ENCODE data around the gene SURF6. TPM values are rescaled to one million over a fixed set of nuclear protein-coding genes. Genes with fewer than 3 reads are reported as not detected.
A peak's percentile ranks its signal among the peaks of the same experiment; 100 is the strongest.

The SURF6 gene
- total RNA-seq, 1 donor from 2014 or later: 15.0 TPM

DNA sequence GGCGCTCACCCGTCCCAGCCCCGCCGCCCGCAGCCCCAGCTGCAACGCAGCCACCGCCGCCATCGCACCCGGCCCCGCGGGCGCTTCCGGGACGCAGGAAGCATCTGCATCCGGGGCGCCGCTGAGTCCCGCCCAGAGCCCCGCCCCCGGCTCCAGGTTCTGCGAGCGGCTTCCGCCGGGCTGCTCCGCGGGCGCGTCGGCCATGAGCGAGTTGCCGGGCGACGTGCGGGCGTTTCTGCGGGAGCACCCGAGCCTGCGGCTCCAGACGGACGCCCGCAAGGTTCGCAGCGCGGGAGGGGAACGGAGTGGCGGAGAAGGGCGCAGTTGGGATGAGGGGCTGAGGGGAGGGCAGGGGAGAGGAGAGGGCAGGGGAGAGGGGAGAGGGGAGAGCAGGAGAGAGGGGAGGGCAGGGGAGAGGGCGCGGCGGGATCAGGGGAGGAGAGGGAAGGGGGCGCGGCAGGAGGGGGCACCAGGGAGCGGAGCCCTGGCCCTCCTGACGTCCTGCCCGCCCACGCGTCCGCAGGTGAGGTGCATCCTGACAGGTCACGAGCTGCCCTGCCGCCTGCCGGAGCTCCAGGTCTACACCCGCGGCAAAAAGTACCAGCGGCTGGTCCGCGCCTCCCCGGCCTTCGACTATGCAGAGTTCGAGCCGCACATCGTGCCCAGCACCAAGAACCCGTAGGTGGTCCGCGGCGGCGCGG lies 20.6 kb upstream of the SURF6 start, which contains the start of the genes SURF1 and SURF2:
Gene SURF1, minus strand, starts transcription at position 97 of the 701 bp plus-strand sequence. Its CDS starts 34 bp downstream, at position 63.
Gene SURF2, plus strand, starts transcription at position 160 of the 701 bp plus-strand sequence. Its CDS starts 43 bp downstream, at position 203.
- Mint-ChIP-seq H3K36me3 (ENCODE audit: unreplicated experiment) (peaks cover 3% of the 10 kb centered on the region), H3K27ac (ENCODE audit: unreplicated experiment) (peak within 1 kb of the TSS; percentile 91), H3K27me3 (ENCODE audit: unreplicated experiment) (peaks cover 4% of the 10 kb centered on the region), H3K9me3 (ENCODE audit: unreplicated experiment) (peaks cover 2% of the 10 kb centered on the region), H3K4me1 (ENCODE audit: low read depth, unreplicated experiment) (peaks cover 27% of the 10 kb centered on the region), H3K4me3 (ENCODE audit: unreplicated experiment) (peak within 1 kb of the TSS; percentile 85)
- TF ChIP-seq, protein P1, sequence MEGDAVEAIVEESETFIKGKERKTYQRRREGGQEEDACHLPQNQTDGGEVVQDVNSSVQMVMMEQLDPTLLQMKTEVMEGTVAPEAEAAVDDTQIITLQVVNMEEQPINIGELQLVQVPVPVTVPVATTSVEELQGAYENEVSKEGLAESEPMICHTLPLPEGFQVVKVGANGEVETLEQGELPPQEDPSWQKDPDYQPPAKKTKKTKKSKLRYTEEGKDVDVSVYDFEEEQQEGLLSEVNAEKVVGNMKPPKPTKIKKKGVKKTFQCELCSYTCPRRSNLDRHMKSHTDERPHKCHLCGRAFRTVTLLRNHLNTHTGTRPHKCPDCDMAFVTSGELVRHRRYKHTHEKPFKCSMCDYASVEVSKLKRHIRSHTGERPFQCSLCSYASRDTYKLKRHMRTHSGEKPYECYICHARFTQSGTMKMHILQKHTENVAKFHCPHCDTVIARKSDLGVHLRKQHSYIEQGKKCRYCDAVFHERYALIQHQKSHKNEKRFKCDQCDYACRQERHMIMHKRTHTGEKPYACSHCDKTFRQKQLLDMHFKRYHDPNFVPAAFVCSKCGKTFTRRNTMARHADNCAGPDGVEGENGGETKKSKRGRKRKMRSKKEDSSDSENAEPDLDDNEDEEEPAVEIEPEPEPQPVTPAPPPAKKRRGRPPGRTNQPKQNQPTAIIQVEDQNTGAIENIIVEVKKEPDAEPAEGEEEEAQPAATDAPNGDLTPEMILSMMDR (IDR thresholded peaks at IDR 0.05; ENCODE audit: partially characterized antibody, unreplicated experiment): no peak
- peak; percentile 97 for DNase-seq

DNA sequence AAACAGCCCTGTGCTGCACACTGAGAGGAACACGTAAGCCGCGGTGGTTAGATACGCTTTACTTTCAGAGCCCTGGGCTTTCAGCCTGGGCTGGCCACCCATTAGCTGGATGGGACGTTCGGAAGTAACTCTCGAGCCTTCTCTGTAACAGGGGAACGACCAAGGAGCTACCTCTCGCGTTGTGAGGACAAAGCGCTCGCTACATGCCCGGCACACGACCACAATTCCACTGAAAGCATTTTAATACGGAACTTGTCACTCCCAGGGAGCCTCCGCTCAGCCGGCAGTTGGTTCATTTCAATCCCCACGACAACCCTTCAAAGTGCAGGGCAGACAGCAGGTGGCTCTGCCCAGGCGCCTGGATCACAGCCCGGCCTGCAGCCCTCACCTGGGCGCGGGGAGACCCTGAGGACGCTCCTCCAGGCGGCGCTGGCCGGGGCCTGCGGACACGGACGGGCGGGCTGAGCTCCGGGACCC lies 19.9 kb upstream of the SURF6 start:
- peaks cover 2% of the 10 kb centered on the region for H3K9me3 Mint-ChIP-seq (ENCODE audit: unreplicated experiment)
- no peak for DNase-seq
- TF ChIP-seq, protein P1 (IDR thresholded peaks at IDR 0.05; ENCODE audit: partially characterized antibody, unreplicated experiment): no peak
- peaks cover 24% of the 10 kb centered on the region for H3K4me1 Mint-ChIP-seq (ENCODE audit: low read depth, unreplicated experiment)
- H3K27me3 Mint-ChIP-seq (ENCODE audit: unreplicated experiment): peaks cover 4% of the 10 kb centered on the region
- H3K36me3 Mint-ChIP-seq (ENCODE audit: unreplicated experiment): peaks cover 3% of the 10 kb centered on the region
- H3K4me3 Mint-ChIP-seq (ENCODE audit: unreplicated experiment): peak overlapping the region; percentile 85
- H3K27ac Mint-ChIP-seq (ENCODE audit: unreplicated experiment): peak overlapping the region; percentile 91

DNA sequence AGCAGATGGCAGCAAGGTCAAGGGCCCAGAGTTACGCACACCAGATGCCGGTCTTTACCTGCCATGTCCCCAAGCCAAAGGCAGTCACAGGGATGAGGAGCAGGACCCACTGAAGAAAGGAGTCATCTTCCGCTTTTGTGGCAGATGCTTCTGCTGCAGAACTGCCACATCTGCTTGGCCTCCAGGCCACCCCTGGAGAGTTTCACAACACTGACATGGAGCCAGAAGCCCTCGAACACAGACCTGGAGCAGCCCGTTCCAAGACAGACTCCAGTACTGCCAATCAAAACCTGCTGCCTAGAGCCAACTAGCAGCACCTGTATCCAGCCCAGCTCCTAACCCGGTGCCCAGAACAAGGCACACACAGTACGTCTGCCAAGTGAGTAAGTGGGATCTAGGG lies 18.8 kb upstream of the SURF6 start:
- TF ChIP-seq, protein P1 (IDR thresholded peaks at IDR 0.05; ENCODE audit: partially characterized antibody, unreplicated experiment): no peak
- Mint-ChIP-seq H3K9me3 (ENCODE audit: unreplicated experiment) (peaks cover 5% of the 10 kb centered on the region), H3K4me3 (ENCODE audit: unreplicated experiment) (peak overlapping the region; percentile 85), H3K36me3 (ENCODE audit: unreplicated experiment) (peaks cover 4% of the 10 kb centered on the region), H3K27ac (ENCODE audit: unreplicated experiment) (peak overlapping the region; percentile 85), H3K27me3 (ENCODE audit: unreplicated experiment) (peaks cover 4% of the 10 kb centered on the region), H3K4me1 (ENCODE audit: low read depth, unreplicated experiment) (peaks cover 18% of the 10 kb centered on the region)
- DNase-seq: no peak

DNA sequence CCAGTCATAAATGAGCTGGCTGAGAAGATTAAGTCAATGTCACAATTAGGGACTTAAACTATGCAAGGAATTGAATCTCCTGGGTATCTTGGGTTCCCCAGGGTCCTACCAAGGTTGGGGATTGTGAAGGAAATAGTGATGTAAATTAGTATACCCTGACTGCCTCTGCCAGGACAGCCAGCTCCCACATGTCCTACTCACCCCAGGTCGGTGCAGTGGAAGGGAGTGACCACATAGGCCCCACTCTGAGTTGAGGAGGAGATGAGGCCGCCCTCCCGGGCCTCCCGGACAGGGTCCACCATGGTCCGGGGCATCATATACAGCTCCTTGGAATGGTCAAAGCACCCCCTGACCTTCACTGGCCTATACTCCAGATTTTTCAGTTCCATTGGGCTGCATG lies 17.6 kb upstream of the SURF6 start:
- H3K36me3 Mint-ChIP-seq (ENCODE audit: unreplicated experiment): peaks cover 16% of the 10 kb centered on the region

More for the DNA sequence above, 17.6 kb upstream of the SURF6 start:
- no peak overlapping the region for H3K4me3 Mint-ChIP-seq (ENCODE audit: unreplicated experiment)
- TF ChIP-seq, protein P1 (IDR thresholded peaks at IDR 0.05; ENCODE audit: partially characterized antibody, unreplicated experiment): no peak
- H3K9me3 Mint-ChIP-seq (ENCODE audit: unreplicated experiment): peaks cover 12% of the 10 kb centered on the region
- H3K27ac Mint-ChIP-seq (ENCODE audit: unreplicated experiment): peak overlapping the region; percentile 78
- peaks cover 22% of the 10 kb centered on the region for H3K4me1 Mint-ChIP-seq (ENCODE audit: low read depth, unreplicated experiment)
- no peak for DNase-seq
- H3K27me3 Mint-ChIP-seq (ENCODE audit: unreplicated experiment): peaks cover 7% of the 10 kb centered on the region
